ENCODE measurements around the gene CENPM. TPM values are rescaled to one million over a fixed set of nuclear protein-coding genes. Genes with fewer than 3 reads are reported as not detected.
"Not testable (repeated sequence)": the region's sequence is repeated elsewhere in the genome, so short reads cannot be mapped to it uniquely, and the experiment has no call there.

CENPM gene
- polyA plus RNA-seq, 1 donor = 11.6 TPM

GRCh38 chr22:41968601-41969000 is 21.6 kb upstream of the CENPM start:
- Histone ChIP-seq H3K27ac (ENCODE audit: low read length) (no peak overlapping the region), H3K9me3 (ENCODE audit: control insufficient read depth, low read depth, low read length) (no peaks in the 10 kb centered on the region), H3K27me3 (ENCODE audit: control insufficient read depth, insufficient read depth, low read length) (peaks cover 17% of the 10 kb centered on the region), H3K4me3 (ENCODE audit: low read length) (no peak overlapping the region), H3K4me1 (ENCODE audit: control insufficient read depth, insufficient read depth, low read length) (peaks cover 3% of the 10 kb centered on the region), H3K36me3 (ENCODE audit: control insufficient read depth, insufficient read depth, low read length) (no peaks in the 10 kb centered on the region)
- whole genome bisulfite sequencing (ENCODE audit: insufficient coverage, low lambda C conversion rate) = no CpG with 5 or more reads among the region's 9 CpGs
- peak; percentile 51 to 56 for DNase-seq

GRCh38 chr22:41966607-41967240 is 19.8 kb upstream of the CENPM start:
- WGBS (ENCODE audit: insufficient coverage, low lambda C conversion rate) = no CpG with 5 or more reads among the region's 8 CpGs
- Histone ChIP-seq H3K27me3 (ENCODE audit: control insufficient read depth, insufficient read depth, low read length) (peaks cover 3% of the 10 kb centered on the region), H3K4me3 (ENCODE audit: low read length) (no peak overlapping the region), H3K9me3 (ENCODE audit: control insufficient read depth, low read depth, low read length) (no peaks in the 10 kb centered on the region), H3K36me3 (ENCODE audit: control insufficient read depth, insufficient read depth, low read length) (no peaks in the 10 kb centered on the region), H3K4me1 (ENCODE audit: control insufficient read depth, insufficient read depth, low read length) (peaks cover 3% of the 10 kb centered on the region), H3K27ac (ENCODE audit: low read length) (no peak overlapping the region)
- DNase-seq = peak; percentile 54 to 57

DNA sequence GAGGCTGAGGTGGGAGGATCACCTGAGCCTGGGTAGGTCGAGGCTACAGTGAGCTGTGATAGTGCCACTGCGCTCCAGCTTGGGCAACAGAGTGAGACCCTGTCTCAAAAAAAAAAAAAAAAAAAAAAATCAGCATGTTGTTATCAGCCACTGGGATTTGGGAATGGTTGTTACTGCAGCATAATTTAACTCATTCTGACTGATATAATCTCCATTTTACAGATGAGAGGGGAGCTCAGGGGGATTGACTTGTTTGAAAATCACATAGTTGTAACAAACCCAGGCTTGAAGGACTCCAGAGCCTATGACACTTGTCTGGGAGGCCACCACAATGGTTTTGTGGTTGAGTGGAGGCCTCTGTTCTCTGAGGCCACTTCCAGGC is 19.3 kb upstream of the CENPM start:
- Histone ChIP-seq H3K27me3 (ENCODE audit: control insufficient read depth, insufficient read depth, low read length) (peaks cover 2% of the 10 kb centered on the region), H3K4me3 (ENCODE audit: low read length) (no peak overlapping the region), H3K27ac (ENCODE audit: low read length) (no peak overlapping the region), H3K9me3 (ENCODE audit: control insufficient read depth, low read depth, low read length) (no peaks in the 10 kb centered on the region), H3K36me3 (ENCODE audit: control insufficient read depth, insufficient read depth, low read length) (no peaks in the 10 kb centered on the region), H3K4me1 (ENCODE audit: control insufficient read depth, insufficient read depth, low read length) (peaks cover 3% of the 10 kb centered on the region)
- WGBS (ENCODE audit: insufficient coverage, low lambda C conversion rate) = no CpG with 5 or more reads among the region's 2 CpGs
- DNase-seq = no peak

DNA sequence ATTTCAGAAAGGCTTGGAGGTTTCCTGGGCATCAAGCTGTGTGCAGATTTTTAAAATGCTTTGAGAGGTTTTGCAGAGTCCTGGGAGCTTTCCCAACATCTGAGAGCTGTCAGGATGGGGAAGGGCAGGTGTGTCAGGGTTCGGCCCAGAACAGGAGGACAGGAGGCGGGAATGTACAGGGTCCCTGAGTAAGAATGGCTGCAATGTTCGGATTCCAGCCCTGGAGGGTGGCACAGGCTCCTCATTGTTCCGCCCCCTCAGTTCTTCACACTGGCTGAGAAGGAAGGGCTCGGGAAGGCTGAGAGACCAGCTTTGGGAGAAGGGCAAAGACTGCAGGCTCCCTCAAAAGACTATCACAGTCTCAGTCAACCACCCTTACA is 17.1 kb upstream of the CENPM start:
- Histone ChIP-seq H3K36me3 (ENCODE audit: control insufficient read depth, insufficient read depth, low read length) (no peaks in the 10 kb centered on the region), H3K4me3 (ENCODE audit: low read length) (no peak overlapping the region), H3K27me3 (ENCODE audit: control insufficient read depth, insufficient read depth, low read length) (peaks cover 2% of the 10 kb centered on the region), H3K27ac (ENCODE audit: low read length) (no peak overlapping the region), H3K4me1 (ENCODE audit: control insufficient read depth, insufficient read depth, low read length) (peaks cover 3% of the 10 kb centered on the region), H3K9me3 (ENCODE audit: control insufficient read depth, low read depth, low read length) (no peaks in the 10 kb centered on the region)
- WGBS (ENCODE audit: insufficient coverage, low lambda C conversion rate) = no CpG with 5 or more reads among the region's 5 CpGs
- no peak for DNase-seq

DNA sequence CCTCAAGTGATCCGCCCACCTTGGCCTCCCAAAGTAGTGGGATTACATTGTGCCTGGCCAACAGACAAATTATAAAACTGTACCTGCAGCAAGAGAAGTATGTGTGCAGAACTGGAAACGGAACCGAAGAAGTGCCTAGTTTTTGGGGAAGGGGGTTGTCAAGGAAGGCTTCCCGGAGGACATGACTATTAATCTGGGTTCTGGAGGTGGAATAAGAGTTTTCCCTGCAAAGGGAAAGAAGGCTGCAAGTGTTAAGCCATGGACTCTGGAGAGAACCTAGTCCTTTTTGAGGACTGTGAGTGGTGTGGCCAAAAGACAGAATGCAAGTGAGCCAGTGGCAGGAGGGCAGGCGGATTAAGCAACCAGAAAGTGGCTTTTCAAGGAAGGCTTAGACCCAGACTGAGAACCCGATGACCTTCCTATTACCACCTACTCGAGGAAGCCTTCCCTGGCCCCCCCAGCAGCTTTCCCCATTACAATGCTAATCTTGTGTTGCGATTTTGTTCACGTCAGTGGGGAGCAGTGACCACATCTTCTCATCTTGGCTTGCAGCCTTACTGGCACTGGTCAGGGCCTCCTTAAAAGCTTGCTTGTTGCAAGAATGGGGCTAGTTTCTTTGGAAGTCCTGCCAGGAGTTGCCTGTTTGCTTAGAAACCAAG is 16.6 kb upstream of the CENPM start:
- no peak for DNase-seq

GRCh38 chr22:41957941-41958556 is 11.1 kb upstream of the CENPM start:
- H3K4me3 ChIP-seq (ENCODE audit: low read length) = peak overlapping the region; percentile 16
- WGBS (ENCODE audit: insufficient coverage, low lambda C conversion rate) = no CpG with 5 or more reads among the region's 23 CpGs
- H3K27me3 ChIP-seq (ENCODE audit: control insufficient read depth, insufficient read depth, low read length) = no peaks in the 10 kb centered on the region
- no peak for DNase-seq
- no peaks in the 10 kb centered on the region for H3K9me3 ChIP-seq (ENCODE audit: control insufficient read depth, low read depth, low read length)
- H3K27ac ChIP-seq (ENCODE audit: low read length) = no peak overlapping the region
- H3K4me1 ChIP-seq (ENCODE audit: control insufficient read depth, insufficient read depth, low read length) = peaks cover 3% of the 10 kb centered on the region
- H3K36me3 ChIP-seq (ENCODE audit: control insufficient read depth, insufficient read depth, low read length) = no peaks in the 10 kb centered on the region

More for the DNA sequence above, 16.6 kb upstream of the CENPM start:
- Histone ChIP-seq H3K27me3 (ENCODE audit: control insufficient read depth, insufficient read depth, low read length) (peaks cover 2% of the 10 kb centered on the region), H3K4me1 (ENCODE audit: control insufficient read depth, insufficient read depth, low read length) (no peaks in the 10 kb centered on the region), H3K9me3 (ENCODE audit: control insufficient read depth, low read depth, low read length) (no peaks in the 10 kb centered on the region), H3K4me3 (ENCODE audit: low read length) (no peak overlapping the region), H3K36me3 (ENCODE audit: control insufficient read depth, insufficient read depth, low read length) (no peaks in the 10 kb centered on the region), H3K27ac (ENCODE audit: low read length) (no peak overlapping the region)
- WGBS (ENCODE audit: insufficient coverage, low lambda C conversion rate) = 80% methylated on average over 1 of the region's 9 CpGs

- DNase-seq = no peak
- Histone ChIP-seq H3K9me3 (ENCODE audit: control insufficient read depth, low read depth, low read length) (no peaks in the 10 kb centered on the region), H3K27me3 (ENCODE audit: control insufficient read depth, insufficient read depth, low read length) (no peaks in the 10 kb centered on the region), H3K27ac (ENCODE audit: low read length) (no peak overlapping the region), H3K4me1 (ENCODE audit: control insufficient read depth, insufficient read depth, low read length) (peaks cover 3% of the 10 kb centered on the region), H3K4me3 (ENCODE audit: low read length) (no peak overlapping the region), H3K36me3 (ENCODE audit: control insufficient read depth, insufficient read depth, low read length) (no peaks in the 10 kb centered on the region)
- no CpG with 5 or more reads among the region's 2 CpGs for WGBS (ENCODE audit: insufficient coverage, low lambda C conversion rate)
Observed at GRCh38 chr22:41952713-41953112, 5.8 kb upstream of the CENPM start.

GRCh38 chr22:41951898-41952474 is 5.0 kb upstream of the CENPM start, which contains the start of gene SMIM45:
Gene SMIM45 (plus strand): TSS chr22:41952150.
- Histone ChIP-seq H3K36me3 (ENCODE audit: control insufficient read depth, insufficient read depth, low read length) (no peaks in the 10 kb centered on the region), H3K27ac (ENCODE audit: low read length) (no peak within 1 kb of the TSS), H3K4me3 (ENCODE audit: low read length) (no peak within 1 kb of the TSS), H3K4me1 (ENCODE audit: control insufficient read depth, insufficient read depth, low read length) (peaks cover 5% of the 10 kb centered on the region), H3K27me3 (ENCODE audit: control insufficient read depth, insufficient read depth, low read length) (no peaks in the 10 kb centered on the region), H3K9me3 (ENCODE audit: control insufficient read depth, low read depth, low read length) (no peaks in the 10 kb centered on the region)
- WGBS (ENCODE audit: insufficient coverage, low lambda C conversion rate) = no CpG with 5 or more reads among the region's 16 CpGs
- no peak for DNase-seq

- no peaks in the 10 kb centered on the region for H3K9me3 ChIP-seq (ENCODE audit: control insufficient read depth, low read depth, low read length)
- H3K36me3 ChIP-seq (ENCODE audit: control insufficient read depth, insufficient read depth, low read length) = no peaks in the 10 kb centered on the region
- WGBS (ENCODE audit: insufficient coverage, low lambda C conversion rate) = no CpG with 5 or more reads among the region's 7 CpGs
- H3K27ac ChIP-seq (ENCODE audit: low read length) = no peak overlapping the region
- H3K27me3 ChIP-seq (ENCODE audit: control insufficient read depth, insufficient read depth, low read length) = no peaks in the 10 kb centered on the region
- H3K4me3 ChIP-seq (ENCODE audit: low read length) = no peak overlapping the region
- peaks cover 14% of the 10 kb centered on the region for H3K4me1 ChIP-seq (ENCODE audit: control insufficient read depth, insufficient read depth, low read length)
- no peak for DNase-seq
Observed at GRCh38 chr22:41949297-41949965, 2.5 kb upstream of the CENPM start.

DNA sequence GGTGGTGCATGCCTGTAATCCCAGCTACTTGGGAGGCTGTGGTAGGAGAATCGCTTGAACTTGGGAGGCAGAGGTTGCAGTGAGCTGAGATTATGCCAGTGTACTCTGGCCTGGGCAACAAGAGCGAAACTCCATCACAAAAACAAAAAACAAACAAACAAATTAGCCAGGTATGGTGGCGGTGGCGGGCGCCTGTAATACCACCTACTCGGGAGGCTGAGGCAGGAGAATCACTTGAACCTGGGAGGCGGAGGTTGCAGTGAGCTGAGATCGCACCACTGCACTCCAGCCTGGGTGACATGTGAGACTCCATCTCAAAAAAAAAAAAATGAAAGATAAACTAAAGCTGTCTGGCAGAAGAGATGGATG is 2.0 kb upstream of the CENPM start:
- not testable (repeated sequence) for H3K9me3 ChIP-seq (ENCODE audit: control insufficient read depth, low read depth, low read length); DNase-seq; H3K4me3 ChIP-seq (ENCODE audit: low read length); H3K27ac ChIP-seq (ENCODE audit: low read length); H3K36me3 ChIP-seq (ENCODE audit: control insufficient read depth, insufficient read depth, low read length); H3K27me3 ChIP-seq (ENCODE audit: control insufficient read depth, insufficient read depth, low read length)
- peaks cover 14% of the 10 kb centered on the region for H3K4me1 ChIP-seq (ENCODE audit: control insufficient read depth, insufficient read depth, low read length)
- no CpG with 5 or more reads among the region's 8 CpGs for WGBS (ENCODE audit: insufficient coverage, low lambda C conversion rate)
